HepG2 (cell line): ENCODE results near the gene MEGF6. TPM values are rescaled to one million over a fixed set of nuclear protein-coding genes. Genes with fewer than 3 reads are reported as not detected.
A peak's percentile ranks its signal among the peaks of the same experiment; 100 is the strongest.

Experiments
- ATAC-seq: fragments of 200-7000 bp; cut with Tn5 transposase; 3 replicates; pipeline ENCODE4 v1.9.1; 2020; ENCODE audit warnings: mild to moderate bottlenecking, moderate library complexity
- BruUV-seq: library from RNA; stranded (reverse); fragments of 400-500 nt; replicated peaks from 2 replicates; lab custom pipeline; 2021; lab: Mats Ljungman, UMichigan
- CTCF ChIA-PET: fragments of 300-600 bp; formaldehyde crosslinking; extraction: SDS; loops from one replicate; lab custom pipeline; 2021; ENCODE audit warnings: low total read pairs, inconsistent platforms, low intra/inter-chr PET ratio; lab: Yijun Ruan, JAX
- POLR2A ChIA-PET: fragments of 350-600 bp; sonication (Branson Sonifier 250); formaldehyde crosslinking; loops from one replicate; lab custom pipeline; 2020; ENCODE audit warnings: antibody characterized with exemption, inconsistent platforms; lab: Yijun Ruan, JAX
- DNase-seq: peaks from one replicate; pipeline ENCODE4 v3.0.0-alpha.2; 2015; ENCODE audit warnings: low spot score
- FAIRE-seq: peaks from 3 replicates; lab custom pipeline; 2011; peaks lifted over from hg19 to GRCh38; lab: Jason Lieb, UNC
- H2AFZ ChIP-seq: one replicate; pipeline ENCODE4 v1.6.1; 2011; ENCODE audit warnings: low read length, inconsistent platforms
- H3K27ac ChIP-seq: fragments of 300-600 bp; 3 replicates; pipeline ENCODE4 v1.8.0; 2011; ENCODE audit warnings: mixed run types, mild to moderate bottlenecking, mixed read lengths, low read length, inconsistent platforms; ENCODE audit not compliant: insufficient read depth; ENCODE audit errors: extremely low read length
- H3K27me3 ChIP-seq, 2 experiments: fragments of 200-600 bp in 1 of 2; 2 replicates in 1 of 2; 3 replicates in 1 of 2; pipeline versions ENCODE4 v1.6.0 to v1.8.0; 2011; ENCODE audit warnings: low read length in 2 of 2, mild to moderate bottlenecking in 2 of 2, moderate library complexity in 2 of 2, inconsistent platforms in 1 of 2; ENCODE audit not compliant: insufficient read depth in 2 of 2, control insufficient read depth in 1 of 2
- H3K36me3 ChIP-seq, 2 experiments: fragments of 200-600 bp in 1 of 2; replicated peaks in 1 of 2; 2 replicates in 1 of 2; 3 replicates in 1 of 2; pipeline versions ENCODE4 v1.5.1 to v1.8.0; 2011; ENCODE audit warnings: low read length in 2 of 2, inconsistent platforms in 1 of 2; ENCODE audit not compliant: insufficient read depth in 2 of 2, control insufficient read depth in 1 of 2
- H3K4me1 ChIP-seq: 2 replicates; pipeline ENCODE4 v1.5.1; 2012; ENCODE audit warnings: low read length, inconsistent platforms; ENCODE audit not compliant: insufficient read depth
- H3K4me2 ChIP-seq: 2 replicates; pipeline ENCODE4 v1.6.0; 2011; ENCODE audit warnings: low read depth, low read length, inconsistent platforms
- H3K4me3 ChIP-seq, 3 experiments: fragments of 200-600 bp in 1 of 3; sonication (generic), shearing (Covaris generic) in 1 of 3; replicated peaks in 1 of 3; 2 replicates each; pipeline ENCODE4 v1.5.1; 2011 to 2016; ENCODE audit warnings: low read length in 3 of 3, inconsistent platforms in 2 of 3, low read depth in 2 of 3, mild to moderate bottlenecking in 2 of 3, control low read depth in 1 of 3, mixed read lengths in 1 of 3; ENCODE audit not compliant: insufficient read depth in 1 of 3
- H3K79me2 ChIP-seq: one replicate; pipeline ENCODE4 v1.6.1; 2011; ENCODE audit warnings: low read length, inconsistent platforms; ENCODE audit not compliant: insufficient read depth
- H3K9ac ChIP-seq: 2 replicates; pipeline ENCODE4 v1.6.0; 2011; ENCODE audit warnings: mild to moderate bottlenecking, low read depth, low read length, inconsistent platforms; ENCODE audit not compliant: insufficient read depth
- H3K9me3 ChIP-seq: 2 replicates; pipeline ENCODE4 v1.5.1; 2012; ENCODE audit warnings: mild to moderate bottlenecking, low read length
- H4K20me1 ChIP-seq: 2 replicates; pipeline ENCODE4 v1.6.0; 2011; ENCODE audit warnings: inconsistent platforms, mild to moderate bottlenecking, low read length, moderate library complexity; ENCODE audit not compliant: insufficient read depth
- AGO2 ChIP-seq: fragments of 200-400 bp; formaldehyde crosslinking; optimal IDR thresholded peaks from 2 replicates; pipeline ENCODE3; 2017; ENCODE audit warnings: mild to moderate bottlenecking, low read depth, low read length, moderate library complexity
- AKAP8 ChIP-seq: sonication (generic); formaldehyde crosslinking; IDR thresholded peaks from 2 replicates; pipeline ENCODE4 v1.5.1; 2020; ENCODE audit warnings: mild to moderate bottlenecking, missing genetic modification reagents
- RBM39 ChIP-seq: fragments of 200-400 bp; formaldehyde crosslinking; IDR thresholded peaks from one replicate; pipeline ENCODE4 v1.6.1; 2018; ENCODE audit warnings: antibody characterized with exemption, mild to moderate bottlenecking, low read depth, low read length; ENCODE audit not compliant: poor library complexity, severe bottlenecking
- SPEN ChIP-seq: sonication (generic); formaldehyde crosslinking; IDR thresholded peaks from 2 replicates; pipeline ENCODE4 v1.5.1; 2020; ENCODE audit warnings: low read depth, mild to moderate bottlenecking, missing genetic modification reagents
- ZC3H13 ChIP-seq: sonication (generic); formaldehyde crosslinking; IDR thresholded peaks from 2 replicates; pipeline ENCODE4 v1.8.1; 2023; ENCODE audit warnings: mild to moderate bottlenecking, missing genetic modification reagents, moderate library complexity
- ZNF431 ChIP-seq: sonication (generic); formaldehyde crosslinking; IDR thresholded peaks from 2 replicates; pipeline ENCODE4 v1.9.0; 2022; ENCODE audit warnings: missing genetic modification reagents, low read depth, mild to moderate bottlenecking, borderline replicate concordance
- ZNF451 ChIP-seq: sonication (generic); formaldehyde crosslinking; IDR thresholded peaks from 2 replicates; pipeline ENCODE4 v1.5.0; 2020; ENCODE audit warnings: mild to moderate bottlenecking, missing genetic modification reagents
- ZNF761 ChIP-seq: sonication (generic); formaldehyde crosslinking; conservative IDR thresholded peaks from 2 replicates; pipeline ENCODE4 v1.4.0; 2020; ENCODE audit warnings: mild to moderate bottlenecking, missing genetic modification reagents
- ZNF790 ChIP-seq: sonication (generic); formaldehyde crosslinking; IDR thresholded peaks from 2 replicates; pipeline ENCODE4 v1.8.0; 2022; ENCODE audit warnings: missing genetic modification reagents, mild to moderate bottlenecking, borderline replicate concordance
- WGBS: methylation state at CpG from one replicate; pipeline ENCODE4 v1.1.6; 2017; ENCODE audit warnings: low lambda C conversion rate; 5-methylcytosine and 5-hydroxymethylcytosine counted together
- in situ Hi-C: cut with HindIII; loops from 2 replicates; pipeline ENCODE4 v1.10.0; 2017; ENCODE audit warnings: low pct_unique_long_range_greater_than_20kb; ENCODE audit not compliant: extremely low pct_ligation_motif_present
- intact Hi-C: fragments of 100-400 bp; cut with micrococcal nuclease; formaldehyde crosslinking; loops from one replicate; pipeline ENCODE4 v1.10.0; 2022; ENCODE audit not compliant: unreplicated experiment
- polyA plus RNA-seq, 8 experiments: library from polyadenylated mRNA; depleted of rRNA in 3 of 8; stranded (reverse) in 7 of 8; unstranded in 1 of 8; fragments of >200 nt; fragmentation: Illumina TruSeq in 4 of 8; extraction: Trizol in 4 of 8; gene quantifications; 2 replicates each; pipeline versions ENCODE4 v1.2.1 to v1.2.3, GENCODE V29; 2011 to 2016; ENCODE audit warnings: low read depth in 4 of 8, missing spikeins in 1 of 8, mixed read lengths in 1 of 8; ENCODE audit not compliant: insufficient read depth in 1 of 8
- total RNA-seq, 5 experiments: library from RNA; depleted of rRNA; stranded (reverse); fragments of >200 nt; fragmentation: Illumina TruSeq; extraction: Trizol; gene quantifications; 2 replicates each; pipeline ENCODE4 v1.2.3, GENCODE V29; 2016; ENCODE audit warnings: low read depth in 1 of 5
- TF ChIP-seq, protein P1 (sequence below): sonication (generic); formaldehyde crosslinking; IDR thresholded peaks from 2 replicates; pipeline ENCODE4 v1.8.0; 2022; ENCODE audit warnings: mild to moderate bottlenecking, missing genetic modification reagents; ENCODE audit not compliant: insufficient replicate concordance
- TF ChIP-seq, protein P2 (sequence below): IDR thresholded peaks from 2 replicates; pipeline ENCODE4 v1.6.1; 2012; ENCODE audit warnings: inconsistent platforms

The MEGF6 gene
- total and polyA plus RNA-seq, 2 of the 13 experiments (the other 11 are each of a cell fraction or from before 2014, with no cell fraction given): 1.9 TPM

DNA sequence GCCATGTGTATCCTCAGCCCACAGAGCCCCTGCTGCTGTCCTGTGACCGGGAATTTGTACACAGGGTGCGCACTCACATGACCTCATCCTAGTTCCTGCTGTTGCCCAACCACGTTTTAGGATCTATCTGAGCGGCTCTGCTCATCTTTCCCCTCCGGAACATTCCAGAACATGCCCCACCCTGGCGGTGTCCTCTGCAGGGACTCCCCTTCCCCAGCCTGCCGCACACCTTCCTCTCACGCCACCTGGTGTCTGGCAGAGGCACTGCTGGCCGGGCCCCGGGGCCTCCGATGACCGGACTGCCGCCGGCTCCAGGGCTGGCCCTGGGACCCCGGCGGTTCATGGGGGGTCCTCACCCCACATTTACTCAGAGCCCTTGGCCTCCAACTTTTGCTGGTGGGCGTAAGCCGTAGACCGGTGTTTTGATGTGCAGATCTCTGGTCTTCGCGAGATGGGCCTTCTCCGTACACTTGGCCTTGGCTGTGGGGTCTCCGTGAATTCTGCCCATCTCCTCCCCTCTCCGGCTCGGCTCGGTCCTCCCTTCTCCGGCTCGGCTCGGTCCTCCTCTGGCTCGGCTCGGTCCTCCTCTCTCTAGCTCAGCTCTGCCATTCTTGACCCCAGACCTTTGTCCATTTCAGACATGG lies 127.4 kb downstream of the MEGF6 start (continued):
- TF ChIP-seq, protein P1, sequence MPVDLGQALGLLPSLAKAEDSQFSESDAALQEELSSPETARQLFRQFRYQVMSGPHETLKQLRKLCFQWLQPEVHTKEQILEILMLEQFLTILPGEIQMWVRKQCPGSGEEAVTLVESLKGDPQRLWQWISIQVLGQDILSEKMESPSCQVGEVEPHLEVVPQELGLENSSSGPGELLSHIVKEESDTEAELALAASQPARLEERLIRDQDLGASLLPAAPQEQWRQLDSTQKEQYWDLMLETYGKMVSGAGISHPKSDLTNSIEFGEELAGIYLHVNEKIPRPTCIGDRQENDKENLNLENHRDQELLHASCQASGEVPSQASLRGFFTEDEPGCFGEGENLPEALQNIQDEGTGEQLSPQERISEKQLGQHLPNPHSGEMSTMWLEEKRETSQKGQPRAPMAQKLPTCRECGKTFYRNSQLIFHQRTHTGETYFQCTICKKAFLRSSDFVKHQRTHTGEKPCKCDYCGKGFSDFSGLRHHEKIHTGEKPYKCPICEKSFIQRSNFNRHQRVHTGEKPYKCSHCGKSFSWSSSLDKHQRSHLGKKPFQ (CRISPR knock-in tag): no peak
- no peak for TF ChIP-seq SPEN (CRISPR knock-in tag)
- no peak for TF ChIP-seq ZNF451 (CRISPR knock-in tag)

DNA sequence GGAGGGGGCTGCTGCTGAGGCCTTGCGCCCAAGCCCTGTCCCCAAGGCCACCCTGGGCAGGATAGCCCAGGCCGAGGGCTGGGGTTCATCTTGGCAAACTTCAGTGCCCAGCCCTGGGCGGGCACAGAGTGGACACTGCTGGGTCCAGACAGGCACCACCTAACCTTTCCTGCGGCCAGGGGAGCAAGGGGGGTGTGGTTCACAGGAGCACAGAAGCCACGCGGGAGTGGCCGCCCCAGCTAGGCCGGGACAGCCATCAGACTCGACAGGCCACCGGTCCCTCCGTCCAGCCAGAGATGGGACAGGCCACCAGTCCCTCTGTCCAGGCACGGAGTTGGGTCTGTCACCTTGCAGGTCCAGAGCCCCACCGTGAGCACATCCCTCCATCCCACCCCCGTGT lies 127.9 kb downstream of the MEGF6 start:
- H2AFZ ChIP-seq: no peak overlapping the region
- DNase-seq (no peak), ATAC-seq (peak; percentile 4; the same call in 2 of the 3 replicates), FAIRE-seq (no peak)
- no peak overlapping the region for H3K4me2 ChIP-seq
- H3K27ac ChIP-seq: no peak overlapping the region
- POLR2A ChIA-PET: interaction anchor here (3.6 kb wide), 1 partner anchor 30 kb away, joined by 19 read pairs; no protein-coding TSS in a partner anchor
- no TSS peak for BruUV-seq
- peaks cover 4% of the 10 kb centered on the region; the same call in 1 of the 2 replicates for H3K9me3 ChIP-seq
- H3K27me3 ChIP-seq: 0 out of 5 replicates have a peak, but pooled peaks cover 0 to 1% of the 10 kb centered on the region in 2 experiments
- H3K4me3 ChIP-seq: no peak overlapping the region
- in situ Hi-C loops: loop anchor here (5.0 kb wide), 2 partner anchors 41 to 139 kb away; no protein-coding TSS in a partner anchor
- WGBS: 75% methylated on average over 2 of the region's 14 CpGs
- 0 out of 2 replicates have a peak, but pooled peaks have one; percentile 17 for TF ChIP-seq ZC3H13 (CRISPR knock-in tag)
- TF ChIP-seq RBM39: peak; percentile 72
- peak; percentile 19; the same call in 1 of the 2 replicates for TF ChIP-seq AKAP8 (CRISPR knock-in tag)
- peak; percentile 46 for TF ChIP-seq AGO2
- TF ChIP-seq ZNF431 (CRISPR knock-in tag): 0 out of 2 replicates have a peak, but pooled peaks have one; percentile 3
- TF ChIP-seq, protein P2, sequence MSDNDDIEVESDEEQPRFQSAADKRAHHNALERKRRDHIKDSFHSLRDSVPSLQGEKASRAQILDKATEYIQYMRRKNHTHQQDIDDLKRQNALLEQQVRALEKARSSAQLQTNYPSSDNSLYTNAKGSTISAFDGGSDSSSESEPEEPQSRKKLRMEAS: 0 out of 2 replicates have a peak, but pooled peaks have one; percentile 4
- TF ChIP-seq ZNF761 (CRISPR knock-in tag): no peak
- TF ChIP-seq ZNF790 (CRISPR knock-in tag): no peak
- H3K4me1 ChIP-seq: peaks cover 40% of the 10 kb centered on the region
- no peaks in the 10 kb centered on the region for H3K79me2 ChIP-seq
- peaks cover 5 to 10% of the 10 kb centered on the region in 2 experiments; a peak in 3 of 5 replicates for H3K36me3 ChIP-seq
- CTCF ChIA-PET: interaction anchor here (1.7 to 3.0 kb wide), 2 partner anchors 23 to 30 kb away, joined by 3 to 70 read pairs; partner anchors contain the start of gene ARHGEF16
- no peak overlapping the region for H3K9ac ChIP-seq
- intact Hi-C loops: no loop called here
- H4K20me1 ChIP-seq: no peaks in the 10 kb centered on the region
